Measurements from ENCODE around the gene TF. TPM values are rescaled to one million over a fixed set of nuclear protein-coding genes. Genes with fewer than 3 reads are reported as not detected.

The TF gene
- total and polyA plus RNA-seq, 12 donors, result under 0.01 to 15.5 (median 2.2) TPM; not detected in 1

- Histone ChIP-seq H3K9me3 (replicated peaks in 1 of 3) (no peaks in the 10 kb centered on the region), H3K27ac (no peak overlapping the region), H3K4me3 (no peak overlapping the region), H3K4me1 (replicated peaks in 1 of 2) (no peaks in the 10 kb centered on the region), H3K36me3 (replicated peaks in 1 of 2) (no peaks in the 10 kb centered on the region), H3K27me3 (no peaks in the 10 kb centered on the region)
- no peak for DNase-seq
- intact Hi-C loops (cut with DNase I), result no loop called here
- 91 to 100% (median 93%) methylated on average over 3 of the region's 3 CpGs for WGBS, 4 donors
- no peak for TF ChIP-seq POLR2A (IDR thresholded peaks at IDR 0.05)
- no peak for TF ChIP-seq CTCF (IDR thresholded peaks at IDR 0.05)
Measured at GRCh38 chr3:133835418-133835743, 89.2 kb downstream of the TF start.

- H3K9me3 ChIP-seq (replicated peaks in 1 of 3), result no peaks in the 10 kb centered on the region
- no peak for TF ChIP-seq CTCF (IDR thresholded peaks at IDR 0.05)
- no peak for TF ChIP-seq POLR2A (IDR thresholded peaks at IDR 0.05)
- H3K36me3 ChIP-seq (replicated peaks in 1 of 2), result no peaks in the 10 kb centered on the region
- no peak for DNase-seq
- H3K4me3 ChIP-seq, result no peak overlapping the region
- no peaks in the 10 kb centered on the region for H3K4me1 ChIP-seq (replicated peaks in 1 of 2)
- intact Hi-C loops (cut with DNase I), result no loop called here
- WGBS, 4 donors, result 80 to 100% (median 94%) methylated on average over 2 to 4 of the region's 4 CpGs
- no peak overlapping the region for H3K27ac ChIP-seq
- H3K27me3 ChIP-seq, result no peaks in the 10 kb centered on the region
Measured at GRCh38 chr3:133835961-133836360, 89.8 kb downstream of the TF start.

- no peaks in the 10 kb centered on the region for H3K9me3 ChIP-seq (replicated peaks in 1 of 3)
- peak in 1 of 7 donors; percentile 29 for DNase-seq
- H3K4me1 ChIP-seq (replicated peaks in 1 of 2), result no peaks in the 10 kb centered on the region
- H3K4me3 ChIP-seq, result no peak overlapping the region
- no peaks in the 10 kb centered on the region for H3K36me3 ChIP-seq (replicated peaks in 1 of 2)
- no peaks in the 10 kb centered on the region for H3K27me3 ChIP-seq
- no peak overlapping the region for H3K27ac ChIP-seq
- TF ChIP-seq CTCF (IDR thresholded peaks at IDR 0.05) (no peak), POLR2A (IDR thresholded peaks at IDR 0.05) (no peak)
- WGBS, 4 donors, result 85 to 90% (median 89%) methylated on average over 5 to 6 of the region's 6 CpGs
- intact Hi-C loops (cut with DNase I), result no loop called here
Measured at GRCh38 chr3:133836497-133837158, 90.4 kb downstream of the TF start.

GRCh38 chr3:133837487-133838295, 91.5 kb downstream of the TF start:
- 87 to 96% (median 91%) methylated on average over 11 to 22 of the region's 22 CpGs for WGBS, 4 donors
- Histone ChIP-seq H3K4me1 (replicated peaks in 1 of 2) (no peaks in the 10 kb centered on the region), H3K9me3 (replicated peaks in 1 of 3) (no peaks in the 10 kb centered on the region), H3K27ac (no peak overlapping the region), H3K4me3 (no peak overlapping the region), H3K36me3 (replicated peaks in 1 of 2) (no peaks in the 10 kb centered on the region), H3K27me3 (no peaks in the 10 kb centered on the region)
- DNase-seq, result peak in 1 of 7 donors; percentile 36
- intact Hi-C loops (cut with DNase I), result no loop called here
- no peak for TF ChIP-seq POLR2A (IDR thresholded peaks at IDR 0.05)
- no peak for TF ChIP-seq CTCF (IDR thresholded peaks at IDR 0.05)
